EH (cell line): Measurements from ENCODE around the gene FAM168A.
A peak's percentile ranks its signal among the peaks of the same experiment; 100 is the strongest.

ENCODE experiments used
- DNase-seq: peaks from one replicate; pipeline ENCODE4 v3.0.0-alpha.2; 2015; ENCODE audit warnings: low read depth

The FAM168A gene

GRCh38 chr11:73555615-73556014, 42.3 kb downstream of the FAM168A start:
- no peak for DNase-seq

GRCh38 chr11:73554671-73555320, 43.1 kb downstream of the FAM168A start:
- no peak for DNase-seq

GRCh38 chr11:73553266-73553665, 44.6 kb downstream of the FAM168A start:
- peak; percentile 29 for DNase-seq

GRCh38 chr11:73551677-73552076, 46.2 kb downstream of the FAM168A start:
- no peak for DNase-seq

- DNase-seq = no peak
These were observed 48.5 kb downstream of the FAM168A start for GRCh38 chr11:73549376-73549775.

GRCh38 chr11:73547706-73548595, 50.0 kb downstream of the FAM168A start:
- DNase-seq = no peak

GRCh38 chr11:73542175-73542574, 55.7 kb downstream of the FAM168A start:
- no peak for DNase-seq

GRCh38 chr11:73539506-73540084, 58.3 kb downstream of the FAM168A start:
- DNase-seq = no peak

- peak; percentile 25 for DNase-seq
These were observed 59.5 kb downstream of the FAM168A start for GRCh38 chr11:73538381-73538872.

- DNase-seq = no peak
These were observed 59.9 kb downstream of the FAM168A start for GRCh38 chr11:73537969-73538368.

GRCh38 chr11:73536961-73537360, 61.0 kb downstream of the FAM168A start:
- no peak for DNase-seq

- DNase-seq = no peak
These were observed 65.6 kb downstream of the FAM168A start for GRCh38 chr11:73532310-73532709.

- DNase-seq = no peak
These were observed 66.5 kb downstream of the FAM168A start for GRCh38 chr11:73531386-73531785.

GRCh38 chr11:73530109-73530508, 67.8 kb downstream of the FAM168A start:
- DNase-seq = peak; percentile 7

GRCh38 chr11:73529204-73529530, 68.7 kb downstream of the FAM168A start:
- no peak for DNase-seq

GRCh38 chr11:73528483-73529203, 69.3 kb downstream of the FAM168A start:
- DNase-seq = peak; percentile 34

GRCh38 chr11:73528013-73528412, 69.9 kb downstream of the FAM168A start:
- DNase-seq = no peak

GRCh38 chr11:73525611-73526010, 72.3 kb downstream of the FAM168A start:
- no peak for DNase-seq

GRCh38 chr11:73524774-73525173, 73.1 kb downstream of the FAM168A start:
- DNase-seq = no peak

- peak; percentile 57 for DNase-seq
These were observed 76.3 kb downstream of the FAM168A start for GRCh38 chr11:73521621-73522020.

- peak; percentile 41 for DNase-seq
These were observed 77.4 kb downstream of the FAM168A start for GRCh38 chr11:73520353-73521061.

- DNase-seq = peak; percentile 8
These were observed 78.6 kb downstream of the FAM168A start for GRCh38 chr11:73519266-73519665.
